Measurements from ENCODE around the gene POM121L12. TPM values are rescaled to one million over a fixed set of nuclear protein-coding genes. Genes with fewer than 3 reads are reported as not detected.

POM121L12 gene
- total and polyA plus RNA-seq, 2 donors (not counting 1 experiment from before 2014, with no cell fraction given), result not detected

DNA sequence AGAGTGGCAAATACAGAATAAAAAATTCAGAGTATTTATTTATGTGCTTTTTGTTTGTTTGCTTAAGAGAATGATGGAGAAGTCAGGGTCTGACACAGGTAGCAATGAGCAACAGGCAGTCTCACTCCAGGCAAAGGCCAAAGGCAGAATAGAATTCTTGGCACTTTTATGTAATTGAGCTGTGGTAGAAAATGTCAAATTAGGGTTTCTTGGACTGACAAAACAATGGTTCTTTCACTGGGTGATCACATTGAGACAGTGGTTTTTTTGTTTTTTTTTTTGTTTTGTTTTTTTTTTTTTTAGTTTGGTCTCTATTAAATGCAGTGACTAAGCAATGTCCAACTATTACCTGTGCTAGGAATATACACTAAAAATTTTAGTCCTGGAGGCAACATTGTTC lies 27.4 kb downstream of the POM121L12 start:
- no peak for ATAC-seq (ENCODE audit: low read depth)
- Histone ChIP-seq H3K4me3 (ENCODE audit: control extremely low read depth in 1 of 5, extremely low read depth in 1 of 5, insufficient read depth in 1 of 5, low read depth in 2 of 5, low read length in 4 of 5) (no peak overlapping the region), H4K20me1 (ENCODE audit: control insufficient read depth, insufficient read depth, low read length, poor library complexity, severe bottlenecking) (no peaks in the 10 kb centered on the region), H3K27ac (ENCODE audit: low read length in 2 of 2) (no peak overlapping the region), H3K27me3 (replicated peaks in 1 of 4; ENCODE audit: control extremely low read depth in 1 of 4, control insufficient read depth in 3 of 4, insufficient read depth in 4 of 4, low read length in 3 of 4) (no peaks in the 10 kb centered on the region), H3K4me2 (replicated peaks; ENCODE audit: low read depth, low read length, poor library complexity, severe bottlenecking) (no peak overlapping the region), H3K9ac (ENCODE audit: low read length) (no peak overlapping the region), H3K79me2 (ENCODE audit: control insufficient read depth, insufficient read depth, low read length) (no peaks in the 10 kb centered on the region), H2AFZ (ENCODE audit: insufficient read depth, low read depth, low read length, poor library complexity, severe bottlenecking) (no peak overlapping the region), H3K9me3 (ENCODE audit: control extremely low read depth in 1 of 3, control insufficient read depth in 2 of 3, insufficient read depth in 1 of 3, low read length in 2 of 3) (peaks cover 0 to 7% (median 3%) of the 10 kb centered on the region in 3 donors), H3K36me3 (replicated peaks in 1 of 2; ENCODE audit: control extremely low read depth in 1 of 2, control insufficient read depth in 1 of 2, extremely low read depth in 1 of 2, insufficient read depth in 2 of 2, low read length in 1 of 2) (no peaks in the 10 kb centered on the region), H3K4me1 (ENCODE audit: control insufficient read depth in 2 of 2, insufficient read depth in 2 of 2, low read length in 2 of 2) (no peaks in the 10 kb centered on the region)
- no peak for TF ChIP-seq EZH2 (IDR thresholded peaks at IDR 0.05; ENCODE audit: borderline replicate concordance, insufficient read depth, low read depth, low read length, poor library complexity, severe bottlenecking)
- TF ChIP-seq, protein P1, sequence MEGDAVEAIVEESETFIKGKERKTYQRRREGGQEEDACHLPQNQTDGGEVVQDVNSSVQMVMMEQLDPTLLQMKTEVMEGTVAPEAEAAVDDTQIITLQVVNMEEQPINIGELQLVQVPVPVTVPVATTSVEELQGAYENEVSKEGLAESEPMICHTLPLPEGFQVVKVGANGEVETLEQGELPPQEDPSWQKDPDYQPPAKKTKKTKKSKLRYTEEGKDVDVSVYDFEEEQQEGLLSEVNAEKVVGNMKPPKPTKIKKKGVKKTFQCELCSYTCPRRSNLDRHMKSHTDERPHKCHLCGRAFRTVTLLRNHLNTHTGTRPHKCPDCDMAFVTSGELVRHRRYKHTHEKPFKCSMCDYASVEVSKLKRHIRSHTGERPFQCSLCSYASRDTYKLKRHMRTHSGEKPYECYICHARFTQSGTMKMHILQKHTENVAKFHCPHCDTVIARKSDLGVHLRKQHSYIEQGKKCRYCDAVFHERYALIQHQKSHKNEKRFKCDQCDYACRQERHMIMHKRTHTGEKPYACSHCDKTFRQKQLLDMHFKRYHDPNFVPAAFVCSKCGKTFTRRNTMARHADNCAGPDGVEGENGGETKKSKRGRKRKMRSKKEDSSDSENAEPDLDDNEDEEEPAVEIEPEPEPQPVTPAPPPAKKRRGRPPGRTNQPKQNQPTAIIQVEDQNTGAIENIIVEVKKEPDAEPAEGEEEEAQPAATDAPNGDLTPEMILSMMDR (IDR thresholded peaks at IDR 0.05), result no peak
- POLR2A ChIA-PET, result no interaction called here
- Mint-ChIP-seq H3K4me1 (no peaks in the 10 kb centered on the region), H3K27me3 (no peaks in the 10 kb centered on the region), H3K4me3 (no peak overlapping the region), H3K27ac (no peak overlapping the region), H3K9me3 (ENCODE audit: insufficient read depth) (peaks cover 11% of the 10 kb centered on the region)
- no peak for DNase-seq
- intact Hi-C loops (cut with micrococcal nuclease), result no loop called here
- CTCF ChIA-PET, result no interaction called here

DNA sequence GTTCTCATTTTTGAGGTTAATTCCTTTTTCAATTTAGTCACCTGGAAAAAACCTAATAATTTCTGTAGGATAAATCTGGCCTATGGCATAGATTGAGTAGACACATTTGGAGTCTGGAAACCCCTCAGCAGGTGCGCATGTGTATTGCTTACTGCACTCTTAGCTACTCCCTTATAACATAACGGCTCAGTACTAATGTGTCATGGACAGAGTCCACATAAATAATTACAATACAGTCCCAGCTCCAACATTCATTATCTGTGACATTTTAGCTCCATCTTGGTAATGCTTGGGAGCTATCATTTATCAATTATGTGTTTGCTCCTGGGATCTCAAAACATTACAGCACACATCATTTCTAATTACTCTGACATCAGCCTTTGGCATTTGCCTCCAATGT lies 33.2 kb downstream of the POM121L12 start:
- Mint-ChIP-seq H3K9me3 (ENCODE audit: insufficient read depth) (peaks cover 8% of the 10 kb centered on the region), H3K27me3 (no peaks in the 10 kb centered on the region), H3K4me3 (no peak overlapping the region), H3K27ac (no peak overlapping the region), H3K4me1 (no peaks in the 10 kb centered on the region)
- Histone ChIP-seq H3K9me3 (ENCODE audit: control extremely low read depth in 1 of 3, control insufficient read depth in 2 of 3, insufficient read depth in 1 of 3, low read length in 2 of 3) (peaks cover 0 to 6% (median 3%) of the 10 kb centered on the region in 3 donors), H3K27ac (ENCODE audit: low read length in 2 of 2) (no peak overlapping the region), H3K9ac (ENCODE audit: low read length) (no peak overlapping the region), H3K79me2 (ENCODE audit: control insufficient read depth, insufficient read depth, low read length) (no peaks in the 10 kb centered on the region), H3K36me3 (replicated peaks in 1 of 2; ENCODE audit: control extremely low read depth in 1 of 2, control insufficient read depth in 1 of 2, extremely low read depth in 1 of 2, insufficient read depth in 2 of 2, low read length in 1 of 2) (no peaks in the 10 kb centered on the region), H4K20me1 (ENCODE audit: control insufficient read depth, insufficient read depth, low read length, poor library complexity, severe bottlenecking) (no peaks in the 10 kb centered on the region), H3K27me3 (replicated peaks in 1 of 4; ENCODE audit: control extremely low read depth in 1 of 4, control insufficient read depth in 3 of 4, insufficient read depth in 4 of 4, low read length in 3 of 4) (no peaks in the 10 kb centered on the region), H2AFZ (ENCODE audit: insufficient read depth, low read depth, low read length, poor library complexity, severe bottlenecking) (no peak overlapping the region), H3K4me3 (ENCODE audit: control extremely low read depth in 1 of 5, extremely low read depth in 1 of 5, insufficient read depth in 1 of 5, low read depth in 2 of 5, low read length in 4 of 5) (no peak overlapping the region), H3K4me1 (ENCODE audit: control insufficient read depth in 2 of 2, insufficient read depth in 2 of 2, low read length in 2 of 2) (no peaks in the 10 kb centered on the region), H3K4me2 (replicated peaks; ENCODE audit: low read depth, low read length, poor library complexity, severe bottlenecking) (no peak overlapping the region)
- CTCF ChIA-PET, result no interaction called here
- intact Hi-C loops (cut with micrococcal nuclease), result no loop called here
- TF ChIP-seq EZH2 (IDR thresholded peaks at IDR 0.05; ENCODE audit: borderline replicate concordance, insufficient read depth, low read depth, low read length, poor library complexity, severe bottlenecking), result no peak
- TF ChIP-seq, protein P1 (IDR thresholded peaks at IDR 0.05), result no peak
- WGBS (ENCODE audit: insufficient coverage), result 93% methylated on average over 2 of the region's 2 CpGs
- no peak for DNase-seq
- POLR2A ChIA-PET, result no interaction called here
- no peak for ATAC-seq (ENCODE audit: low read depth)

Data from B cell (primary cell).